ENCODE results near the gene RTEL1. TPM values are rescaled to one million over a fixed set of nuclear protein-coding genes. Genes with fewer than 3 reads are reported as not detected.

The RTEL1 gene
- total RNA-seq, 1 donor from 2014 or later, result 46.7 TPM

GRCh38 chr20:63687419-63688178, 29.5 kb downstream of the RTEL1 start:
- Mint-ChIP-seq H3K4me3 (no peak overlapping the region), H3K27me3 (ENCODE audit: low read depth) (peaks cover 3% of the 10 kb centered on the region), H3K4me1 (peaks cover 11% of the 10 kb centered on the region), H3K36me3 (ENCODE audit: low read depth) (no peaks in the 10 kb centered on the region), H3K27ac (ENCODE audit: unreplicated experiment) (no peak overlapping the region), H3K9me3 (no peaks in the 10 kb centered on the region)
- no peak for TF ChIP-seq CTCF (conservative IDR thresholded peaks at IDR 0.05)
- DNase-seq (ENCODE audit: low read depth, low spot score), result no peak

GRCh38 chr20:63688228-63689045, 30.3 kb downstream of the RTEL1 start:
- Mint-ChIP-seq H3K36me3 (ENCODE audit: low read depth) (peaks cover 2% of the 10 kb centered on the region), H3K4me3 (no peak overlapping the region), H3K27me3 (ENCODE audit: low read depth) (peaks cover 3% of the 10 kb centered on the region), H3K27ac (ENCODE audit: unreplicated experiment) (no peak overlapping the region), H3K9me3 (no peaks in the 10 kb centered on the region), H3K4me1 (peaks cover 10% of the 10 kb centered on the region)
- TF ChIP-seq CTCF (conservative IDR thresholded peaks at IDR 0.05), result no peak
- no peak for DNase-seq (ENCODE audit: low read depth, low spot score)

- Mint-ChIP-seq H3K4me1 (peaks cover 5% of the 10 kb centered on the region), H3K9me3 (no peaks in the 10 kb centered on the region), H3K27ac (ENCODE audit: unreplicated experiment) (no peak overlapping the region), H3K27me3 (ENCODE audit: low read depth) (peaks cover 6% of the 10 kb centered on the region), H3K4me3 (no peak overlapping the region), H3K36me3 (ENCODE audit: low read depth) (peaks cover 5% of the 10 kb centered on the region)
- TF ChIP-seq CTCF (conservative IDR thresholded peaks at IDR 0.05), result no peak
- no peak for DNase-seq (ENCODE audit: low read depth, low spot score)
These were observed 31.2 kb downstream of the RTEL1 start for GRCh38 chr20:63689046-63690002.

- Mint-ChIP-seq H3K27me3 (ENCODE audit: low read depth) (peaks cover 6% of the 10 kb centered on the region), H3K9me3 (no peaks in the 10 kb centered on the region), H3K4me1 (peaks cover 5% of the 10 kb centered on the region), H3K4me3 (no peak overlapping the region), H3K36me3 (ENCODE audit: low read depth) (peaks cover 5% of the 10 kb centered on the region), H3K27ac (ENCODE audit: unreplicated experiment) (peak overlapping the region; percentile 50)
- no peak for DNase-seq (ENCODE audit: low read depth, low spot score)
- no peak for TF ChIP-seq CTCF (conservative IDR thresholded peaks at IDR 0.05)
These were observed 32.1 kb downstream of the RTEL1 start for GRCh38 chr20:63690003-63690897.
